Jurkat, Clone E6-1 (cell line): ENCODE data around the gene LRRC25. TPM values are rescaled to one million over a fixed set of nuclear protein-coding genes. Genes with fewer than 3 reads are reported as not detected.

Source experiments
- DNase-seq: peaks from one replicate; pipeline ENCODE4 v3.0.0-alpha.2; 2011; ENCODE audit warnings: low read depth, low spot score
- H3K4me3 ChIP-seq: 2 replicates; pipeline ENCODE4 v1.5.1; 2011; ENCODE audit warnings: mild to moderate bottlenecking, low read length, control low read depth, moderate library complexity
- polyA plus RNA-seq: library from polyadenylated mRNA; unstranded; fragments of >200 nt; gene quantifications from one replicate; pipeline ENCODE4 v1.2.1, GENCODE V29; 2012; ENCODE audit warnings: missing spikeins; ENCODE audit not compliant: insufficient read length, insufficient read depth

LRRC25 gene
- polyA plus RNA-seq, result not detected

DNA sequence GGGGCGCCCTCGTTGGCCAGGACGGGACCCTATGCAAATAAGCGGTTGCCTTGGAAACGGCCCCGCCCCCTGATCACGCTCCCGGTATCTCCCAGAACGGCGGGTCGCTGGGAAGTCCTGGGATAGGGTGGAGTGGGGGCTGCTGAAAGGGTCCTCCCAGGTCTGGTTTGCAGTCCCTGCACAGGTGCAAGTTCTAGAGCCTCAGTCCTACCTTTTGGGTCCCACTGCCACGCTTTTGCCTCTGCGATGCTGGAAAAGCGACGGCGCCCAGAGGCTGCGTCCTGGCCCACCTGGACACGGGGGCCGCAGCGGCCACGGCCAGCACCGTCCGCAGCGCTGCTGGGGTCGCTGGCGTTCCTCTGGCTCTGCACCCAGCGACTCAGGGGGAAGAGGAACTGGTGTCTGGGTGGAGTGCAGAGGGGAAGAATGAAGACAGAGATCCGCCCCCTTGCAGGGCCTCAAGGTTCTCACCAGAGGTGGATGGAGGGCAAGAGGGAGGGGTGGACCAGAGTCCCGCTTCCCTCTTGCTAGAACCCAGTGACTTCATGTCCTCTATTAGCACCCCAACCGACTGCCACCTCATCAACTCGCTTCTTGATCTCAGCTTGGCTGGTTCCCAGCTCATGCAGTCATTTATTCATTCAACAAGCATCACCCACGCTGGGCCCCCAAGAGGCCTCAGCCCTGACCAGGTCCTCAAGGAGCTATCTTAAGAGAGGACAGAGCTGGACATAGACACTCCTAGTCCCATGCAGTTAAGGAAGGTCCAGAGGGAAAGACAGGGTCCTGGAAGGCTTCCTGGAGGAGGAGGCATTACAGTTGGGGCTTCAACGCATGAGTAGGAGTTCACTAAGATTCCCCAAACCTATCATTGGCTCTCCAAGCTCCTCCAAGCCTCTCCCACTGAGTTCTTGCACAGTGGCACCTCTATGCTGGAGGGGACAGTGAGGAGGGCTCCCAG lies at the start of gene LRRC25:
TSS of gene LRRC25 (minus strand) at position 381 of the 961 bp plus-strand sequence. CDS start 659 bp downstream, outside the sequence.
- DNase-seq, result no peak

GRCh38 chr19:18446811-18447359 lies 49.5 kb upstream of the LRRC25 start:
- DNase-seq, result no peak
- no peak overlapping the region for H3K4me3 ChIP-seq

More for the DNA sequence above, at the start of gene LRRC25:
- no peak within 1 kb of the TSS for H3K4me3 ChIP-seq

DNA sequence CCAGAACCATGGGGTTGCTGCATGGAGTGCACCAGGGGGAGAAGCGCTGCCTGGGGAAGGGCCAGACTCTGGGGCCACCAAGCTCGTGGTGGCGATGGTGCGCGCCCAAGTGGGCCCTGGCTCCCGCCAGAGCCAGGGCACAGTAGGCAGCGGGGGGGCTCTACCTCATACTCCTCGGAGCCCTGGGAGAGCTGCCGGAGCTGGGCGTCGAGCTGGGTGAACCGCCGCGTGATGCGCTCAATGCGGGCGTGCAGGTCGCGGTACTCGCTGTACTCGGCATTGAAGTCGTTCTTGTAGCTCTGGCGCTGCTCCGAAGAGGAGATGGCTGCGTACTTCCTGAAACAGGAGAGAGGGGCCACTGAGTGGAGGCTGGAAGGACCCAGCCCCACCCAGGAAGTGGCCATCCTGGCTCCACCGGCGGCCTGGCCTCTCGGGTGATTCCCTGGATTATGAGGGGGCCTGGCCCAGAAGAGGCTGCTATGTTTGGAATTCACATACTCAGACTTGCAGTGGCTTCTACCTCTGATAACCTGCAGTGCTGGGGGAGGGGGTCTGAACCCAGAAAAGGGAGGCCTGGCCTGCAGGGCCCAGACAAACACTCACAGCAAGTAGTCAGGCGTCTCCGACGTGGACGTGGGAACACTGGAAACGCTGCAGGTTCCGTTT lies 48.9 kb upstream of the LRRC25 start:
- no peak overlapping the region for H3K4me3 ChIP-seq
- DNase-seq, result no peak

- no peak for DNase-seq
- H3K4me3 ChIP-seq, result no peak overlapping the region
Observed at GRCh38 chr19:18445262-18445948, 48.0 kb upstream of the LRRC25 start.

- no peak overlapping the region for H3K4me3 ChIP-seq
Observed at GRCh38 chr19:18444513-18444912, 47.1 kb upstream of the LRRC25 start.

DNA sequence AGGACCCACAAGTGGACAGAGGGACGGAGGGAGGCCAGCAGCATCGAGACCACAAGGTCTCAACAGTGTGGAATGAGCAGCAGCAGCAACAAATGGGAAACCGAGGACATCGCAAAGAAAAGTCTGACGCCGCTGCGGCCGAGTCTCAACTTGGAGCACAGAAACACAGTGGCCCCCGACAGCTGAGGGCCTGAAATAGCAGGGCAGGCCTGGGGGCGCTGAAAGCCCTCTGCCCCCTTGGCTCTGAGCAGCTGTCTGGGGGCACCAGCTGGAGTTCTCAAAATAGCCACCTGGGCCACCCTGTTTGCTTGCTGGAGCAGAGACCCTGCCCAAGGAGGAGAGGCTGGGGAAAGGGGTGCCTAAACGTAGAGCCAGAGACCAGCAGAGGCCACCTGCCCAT lies 46.4 kb upstream of the LRRC25 start:
- no peak overlapping the region for H3K4me3 ChIP-seq
- no peak for DNase-seq

More at GRCh38 chr19:18444513-18444912, 47.1 kb upstream of the LRRC25 start:
- DNase-seq, result no peak

- no peak for DNase-seq
- no peak overlapping the region for H3K4me3 ChIP-seq
Observed at GRCh38 chr19:18443406-18443805, 46.0 kb upstream of the LRRC25 start.

- no peak for DNase-seq
- H3K4me3 ChIP-seq, result no peak overlapping the region
Observed at GRCh38 chr19:18442941-18443340, 45.5 kb upstream of the LRRC25 start.

GRCh38 chr19:18441804-18442788 lies 44.7 kb upstream of the LRRC25 start:
- H3K4me3 ChIP-seq, result no peak overlapping the region
- no peak for DNase-seq

DNA sequence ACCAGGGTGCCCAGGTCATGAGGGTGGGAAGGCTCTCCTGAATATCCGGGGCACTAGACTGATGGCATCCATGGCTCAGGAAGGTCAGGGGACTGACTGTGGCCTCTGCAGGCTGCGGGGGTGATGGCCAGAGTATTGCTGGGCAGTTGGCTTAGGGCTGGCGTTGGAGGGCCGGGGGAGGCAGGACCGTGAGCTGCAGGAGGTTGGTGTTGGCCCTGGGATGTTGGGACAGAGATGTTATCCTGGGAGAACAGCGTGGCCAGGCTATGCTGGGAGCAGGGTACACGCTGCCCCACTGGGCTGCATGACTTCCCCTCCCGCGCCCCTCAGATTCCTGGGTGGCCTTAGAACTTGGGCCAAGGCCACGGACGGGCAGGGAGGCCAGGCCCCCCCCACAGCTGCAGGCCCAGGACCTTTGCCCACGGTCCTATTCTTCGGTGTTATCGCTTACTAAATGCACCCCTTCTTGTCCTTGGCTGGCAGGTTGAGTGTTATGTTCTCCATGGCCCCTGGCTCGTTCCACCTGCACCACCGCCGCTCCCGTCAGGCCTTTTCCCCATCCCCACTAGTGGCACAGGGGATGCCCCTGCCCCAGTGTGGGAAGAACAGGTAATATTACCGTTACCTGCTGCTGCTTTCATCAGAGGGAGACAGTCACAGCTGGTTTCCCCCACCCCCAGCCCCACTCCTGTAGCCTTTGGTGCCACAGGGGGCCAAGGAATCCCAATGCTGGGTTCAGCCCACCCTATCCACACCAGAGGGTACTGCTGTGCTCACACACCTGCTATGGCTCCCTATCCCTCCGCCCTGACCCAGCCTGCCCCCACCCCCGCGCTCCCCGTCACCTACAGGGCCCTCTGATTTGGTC lies 43.7 kb upstream of the LRRC25 start:
- no peak overlapping the region for H3K4me3 ChIP-seq
- DNase-seq, result no peak

GRCh38 chr19:18440415-18440877 lies 43.0 kb upstream of the LRRC25 start:
- no peak for DNase-seq
- H3K4me3 ChIP-seq, result no peak overlapping the region

DNA sequence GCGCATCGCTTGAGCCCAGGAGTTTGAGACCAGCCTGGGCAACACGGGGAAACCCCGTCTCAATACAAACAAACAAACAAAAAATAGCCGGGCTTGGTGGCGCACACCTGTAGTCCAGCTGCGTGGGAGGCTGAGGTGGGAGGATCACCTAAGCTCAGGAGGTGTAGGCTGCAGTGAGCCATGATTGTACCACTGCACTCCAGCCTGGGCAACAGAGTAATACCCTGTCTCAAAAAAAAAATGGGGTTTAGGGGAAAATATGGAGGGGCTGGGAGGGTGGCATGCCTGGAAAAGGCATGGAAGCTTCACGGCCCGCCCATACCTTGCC lies 42.5 kb upstream of the LRRC25 start:
- no peak for DNase-seq
- H3K4me3 ChIP-seq, result no peak overlapping the region

- no peak overlapping the region for H3K4me3 ChIP-seq
- no peak for DNase-seq
Observed at GRCh38 chr19:18439025-18439909, 41.8 kb upstream of the LRRC25 start.

DNA sequence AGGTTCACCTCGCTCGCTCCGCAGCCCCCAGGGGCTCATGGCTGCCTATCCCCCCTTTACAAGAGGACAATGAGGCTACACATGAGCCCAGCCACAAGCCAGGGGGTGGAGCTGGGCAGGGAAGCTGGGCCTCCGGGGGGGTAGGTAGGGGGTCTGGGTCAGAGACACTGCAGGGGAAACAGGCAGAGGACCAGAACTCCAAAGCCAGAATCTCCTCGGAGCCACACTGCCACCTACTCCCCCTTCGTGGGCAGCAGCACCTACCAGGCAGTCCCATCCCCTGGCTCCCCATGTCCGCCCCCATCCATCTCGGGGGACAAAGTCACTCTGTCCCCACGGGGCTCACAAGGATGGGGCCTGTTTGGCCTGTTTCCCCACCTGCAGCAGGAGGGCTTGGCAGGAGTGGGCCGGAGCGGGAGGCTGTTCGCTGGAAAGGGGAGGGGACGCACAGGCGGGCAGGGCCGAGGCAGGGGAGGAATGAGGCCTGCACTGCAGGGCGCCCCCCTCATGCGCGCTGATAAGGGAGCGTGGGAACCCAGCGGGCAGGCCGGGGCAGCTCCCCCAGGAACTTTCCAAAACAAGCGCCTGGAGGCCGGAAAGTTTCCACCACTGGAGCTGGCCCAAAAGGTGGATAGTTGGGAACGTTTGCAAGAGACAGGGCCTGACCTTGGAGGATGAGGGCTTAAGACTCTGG lies 41.1 kb upstream of the LRRC25 start:
- no peak for DNase-seq
- no peak overlapping the region for H3K4me3 ChIP-seq

- DNase-seq, result no peak
Observed at GRCh38 chr19:18437491-18438330, 40.3 kb upstream of the LRRC25 start, which contains the start of gene ISYNA1. TSS of gene ISYNA1 (minus strand) at chr19:18438133. CDS start at chr19:18437979, 154 bp downstream.

More at GRCh38 chr19:18437491-18438330, 40.3 kb upstream of the LRRC25 start, which contains the start of gene ISYNA1:
- H3K4me3 ChIP-seq, result peak within 1 kb of the TSS; percentile 54
